HG03460 (cell line): ENCODE data around the gene C1orf210.

ENCODE experiments used
- ATAC-seq: cut with Tn5 transposase; IDR thresholded peaks from one replicate; pipeline ENCODE4 v1.9.1; 2021; ENCODE audit not compliant: unreplicated experiment

Gene C1orf210

DNA sequence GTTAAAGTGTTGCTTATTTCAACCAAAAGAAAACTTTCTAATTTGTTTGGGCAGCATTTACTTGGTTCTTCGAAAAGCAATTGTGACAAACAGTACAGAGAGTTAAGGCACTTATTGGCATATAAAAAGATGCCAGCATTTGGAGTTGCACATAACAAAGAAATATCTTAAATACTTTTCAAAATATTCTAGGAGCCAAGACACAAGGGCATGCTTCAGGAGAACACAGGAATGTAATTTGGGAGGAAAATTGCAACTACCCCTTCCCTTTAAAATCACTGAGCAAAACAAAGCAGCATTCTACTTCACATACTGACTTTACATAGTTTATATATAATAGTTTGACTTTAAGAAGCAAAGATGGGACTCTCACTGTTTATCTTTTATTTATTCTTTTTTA is 10.8 kb upstream of the C1orf210 start:
- ATAC-seq: no peak

DNA sequence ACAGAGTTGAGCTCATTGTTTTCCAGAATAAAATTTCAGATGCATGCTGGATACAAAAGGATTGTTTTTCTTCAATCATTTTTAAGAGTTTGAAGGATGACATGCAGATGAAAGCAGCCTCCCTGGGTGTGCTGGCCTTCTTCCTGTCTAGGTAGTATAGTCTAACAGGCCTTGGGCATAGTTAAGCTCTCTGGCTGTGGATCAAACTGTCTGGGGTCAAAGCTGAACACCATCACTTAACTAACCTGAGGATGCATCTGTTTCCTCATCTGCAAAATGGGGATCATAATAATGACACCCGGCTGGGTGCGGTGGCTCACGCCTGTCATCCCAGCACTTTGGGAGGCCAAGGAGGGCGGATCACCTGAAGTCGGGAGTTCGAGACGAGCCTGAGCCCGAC is 9.4 kb upstream of the C1orf210 start:
- ATAC-seq: no peak

- no peak for ATAC-seq
Observed at GRCh38 chr1:43293896-43294760, 8.7 kb upstream of the C1orf210 start.

DNA sequence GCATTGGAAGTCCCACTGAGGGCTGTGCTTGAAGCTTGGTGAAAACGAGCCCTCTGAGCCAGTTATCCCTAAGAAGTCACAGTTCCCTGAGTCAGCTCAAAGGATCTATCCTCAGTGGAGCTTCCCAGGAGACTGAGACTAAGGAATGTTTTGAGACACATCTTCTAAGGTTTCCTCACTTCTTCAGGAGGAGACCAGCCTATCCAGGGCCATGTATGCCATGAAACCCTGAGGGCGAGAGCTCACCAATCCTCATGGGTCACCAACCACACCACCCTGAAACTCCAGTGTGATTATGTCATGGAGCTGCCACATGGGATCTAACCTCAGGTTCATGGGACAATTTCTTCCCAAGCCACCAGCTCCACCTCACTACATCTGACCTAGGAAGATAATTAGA is 7.8 kb upstream of the C1orf210 start:
- no peak for ATAC-seq

DNA sequence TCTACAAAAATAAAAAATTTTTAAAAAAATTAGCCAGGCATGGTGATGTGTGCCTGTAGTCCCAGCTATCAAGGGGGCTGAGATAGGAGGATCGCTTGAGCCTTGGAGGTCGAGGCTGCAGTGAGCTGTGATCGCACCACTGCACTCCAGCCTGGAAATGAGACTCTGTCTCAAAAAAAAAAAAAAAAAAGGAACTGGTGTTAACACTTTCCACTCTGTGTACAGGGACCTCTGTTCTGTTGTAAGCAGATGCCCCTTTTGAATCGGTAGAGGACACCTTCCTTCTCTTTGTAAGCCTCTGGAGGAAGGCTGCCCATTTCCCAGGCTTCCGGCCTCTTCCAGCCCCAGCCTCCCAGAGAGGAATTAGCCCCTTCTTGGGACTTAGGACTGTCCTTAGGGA is 7.3 kb upstream of the C1orf210 start:
- ATAC-seq: no peak

DNA sequence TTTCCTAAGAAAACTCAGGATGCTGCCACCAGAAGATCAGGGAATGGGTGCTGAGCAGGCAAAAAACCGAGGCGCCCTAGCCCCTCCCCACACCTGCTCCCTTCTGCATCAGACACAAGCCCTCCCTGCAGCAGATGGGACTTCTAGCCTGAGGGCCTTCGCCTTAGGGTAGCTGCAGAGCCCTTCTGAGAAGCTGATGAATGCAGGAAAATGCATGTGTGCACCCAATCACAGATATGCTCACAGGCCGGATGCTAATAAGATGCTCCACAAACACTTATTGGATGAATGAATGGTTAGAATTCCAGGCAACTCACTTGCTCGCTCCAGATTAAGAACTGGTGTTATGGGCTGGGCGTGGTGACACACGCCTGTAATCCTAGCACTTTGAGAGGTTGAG is 6.8 kb upstream of the C1orf210 start:
- ATAC-seq: no peak

DNA sequence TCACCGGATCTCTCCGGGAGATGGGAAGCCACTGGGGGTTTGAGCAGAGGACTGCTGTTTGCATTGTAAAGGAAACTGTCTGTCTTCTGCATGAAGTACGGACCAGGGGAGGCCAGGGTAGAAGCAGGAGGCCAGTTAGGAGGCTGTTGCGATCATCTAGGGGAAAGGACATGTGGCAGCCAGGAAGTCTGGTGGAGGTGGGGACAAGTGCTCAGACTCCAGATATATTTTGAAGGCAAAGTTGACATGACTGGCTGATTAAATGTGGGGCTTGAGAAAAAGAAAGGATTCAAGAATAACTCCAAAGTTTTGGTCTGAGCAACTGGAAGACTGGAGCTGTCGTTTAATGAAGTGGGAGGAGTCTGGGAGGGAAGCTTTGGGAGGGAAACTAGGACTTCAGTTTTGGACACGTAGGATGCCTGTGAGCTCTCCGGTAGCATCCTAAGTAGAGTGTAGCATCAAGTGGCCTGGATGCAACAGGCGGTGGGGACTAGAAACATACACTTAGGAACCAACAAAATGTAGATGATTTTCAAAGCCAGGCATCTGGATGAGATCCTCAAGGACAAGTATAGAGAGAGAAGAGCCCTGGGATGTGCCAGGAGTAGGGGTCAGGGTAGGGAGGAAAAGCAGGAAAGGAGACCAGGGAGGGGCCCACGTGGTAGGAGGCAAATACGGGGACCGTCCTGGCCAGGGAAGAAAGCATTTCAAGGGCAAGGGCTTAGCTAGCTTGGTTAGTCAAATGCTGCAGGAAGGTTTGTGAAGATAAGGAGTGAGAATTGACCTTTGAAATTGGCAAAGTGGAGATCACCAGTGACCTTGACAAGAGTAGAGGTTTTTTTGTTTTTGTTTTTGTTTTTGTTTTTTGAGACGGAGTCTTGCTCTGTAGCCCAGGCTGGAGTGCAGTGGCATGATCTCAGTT is 3.7 kb upstream of the C1orf210 start:
- ATAC-seq: no peak

GRCh38 chr1:43288058-43288784 is 2.8 kb upstream of the C1orf210 start:
- ATAC-seq: no peak

DNA sequence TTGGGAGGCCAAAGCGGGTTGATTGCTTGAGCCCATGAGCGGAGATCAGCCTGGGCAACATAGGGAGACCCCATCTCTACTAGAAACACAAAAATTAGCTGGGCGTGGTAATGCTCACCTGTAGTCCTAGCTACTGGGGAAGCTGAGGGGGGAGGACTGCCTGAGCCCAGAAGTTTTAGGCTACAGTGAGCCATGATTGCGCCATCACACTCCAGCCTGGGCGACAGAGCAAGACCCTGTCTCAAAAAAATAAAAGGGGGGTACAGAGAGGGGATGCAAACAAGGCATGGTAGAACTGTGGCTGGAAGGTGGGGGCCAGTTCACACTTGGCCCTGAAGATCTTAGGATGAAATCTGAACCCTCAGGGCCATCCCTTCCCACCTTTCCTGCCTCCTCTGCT is 1.2 kb upstream of the C1orf210 start:
- ATAC-seq: no peak

DNA sequence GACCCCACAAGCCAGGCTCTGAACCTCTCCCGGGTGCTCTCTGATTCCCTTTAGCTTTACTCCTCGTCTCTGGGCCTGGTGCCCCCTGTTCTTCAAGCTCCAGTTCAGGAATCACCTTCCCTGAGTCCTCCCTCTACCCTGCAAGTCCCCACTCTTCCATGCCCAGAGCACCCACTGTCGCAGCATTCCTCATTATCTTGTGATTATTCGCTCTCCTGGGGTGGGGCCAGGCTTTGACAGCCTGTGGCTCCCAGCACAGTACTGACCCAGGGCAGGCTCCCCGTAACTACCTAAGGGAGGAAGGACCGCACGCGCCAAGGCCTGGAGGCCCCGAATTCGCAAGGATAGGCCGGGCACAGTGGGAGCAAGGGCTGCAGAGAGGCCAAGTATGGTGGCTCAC is 734 bp upstream of the C1orf210 start:
- no peak for ATAC-seq

- ATAC-seq: no peak
Observed at GRCh38 chr1:43284546-43285110, 753 bp downstream of the C1orf210 start.

GRCh38 chr1:43284065-43284464 is 1.3 kb downstream of the C1orf210 start:
- no peak for ATAC-seq

DNA sequence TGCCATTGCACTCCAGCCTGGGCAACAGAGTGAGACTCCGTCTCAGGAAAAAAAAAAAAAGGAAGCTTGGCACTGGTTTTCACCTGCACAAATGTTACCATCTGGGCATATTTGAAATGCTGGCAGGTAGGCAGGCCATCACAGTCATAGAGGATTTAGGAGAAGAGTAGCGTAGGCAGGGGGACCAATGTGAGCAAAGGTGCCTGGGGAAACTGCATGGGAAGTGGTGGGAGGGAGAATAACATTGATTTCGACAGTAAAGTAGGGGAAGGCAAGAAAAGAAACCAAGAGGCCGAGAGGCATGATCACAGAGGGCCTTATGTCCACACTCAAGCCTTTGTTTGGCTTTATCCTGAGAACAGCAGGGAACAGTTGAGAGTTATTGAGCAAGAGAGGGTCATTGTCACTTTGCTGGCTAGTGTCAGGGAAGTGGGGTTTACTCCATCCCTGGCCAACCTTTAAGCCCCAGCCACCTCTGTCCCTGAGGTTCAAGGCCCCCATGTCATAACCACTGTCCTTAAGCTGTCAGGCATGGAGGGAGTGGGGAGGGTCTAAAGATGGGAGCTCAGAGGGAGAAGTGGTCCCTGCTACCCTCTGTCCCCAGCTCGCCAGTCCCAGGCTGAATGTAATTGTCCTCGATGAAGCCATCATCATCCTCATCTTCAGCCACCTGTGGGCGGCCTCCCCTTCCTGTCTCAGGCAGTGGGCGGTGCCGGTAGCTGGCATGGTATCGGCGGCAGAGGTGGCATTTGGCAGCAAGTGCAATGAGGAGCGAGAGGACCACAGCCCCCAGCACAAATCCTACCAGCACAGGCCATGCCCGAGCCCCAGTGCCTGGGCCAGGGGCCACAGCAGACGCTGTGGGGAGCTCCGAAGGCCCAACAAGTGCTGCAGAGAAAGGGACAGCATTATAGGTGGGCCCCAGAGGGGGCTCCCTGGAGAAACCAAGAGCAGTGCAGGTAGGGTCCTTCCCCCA is 2.9 kb downstream of the C1orf210 start:
- ATAC-seq: no peak

GRCh38 chr1:43280692-43281091 is 4.7 kb downstream of the C1orf210 start:
- no peak for ATAC-seq

DNA sequence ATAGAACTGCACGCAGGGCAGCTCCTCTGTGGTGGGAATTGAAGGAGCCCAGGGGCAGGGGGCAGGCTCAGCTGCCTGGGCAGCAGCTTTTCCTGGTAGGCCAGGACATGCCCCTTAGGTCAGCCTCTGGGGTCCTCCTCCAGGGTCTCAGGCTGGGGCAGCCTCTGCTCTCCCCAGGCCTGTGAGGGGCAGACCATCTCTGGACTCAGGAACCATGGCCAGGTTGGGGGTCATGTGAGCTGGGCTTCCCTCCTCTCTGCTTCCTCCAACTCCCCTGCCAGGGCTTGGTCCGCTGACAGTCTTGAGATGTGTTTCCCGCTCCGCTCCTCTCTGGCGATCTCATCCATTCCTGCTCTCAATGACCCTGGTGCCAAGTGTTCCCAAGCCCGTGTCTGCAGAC is 5.7 kb downstream of the C1orf210 start:
- no peak for ATAC-seq

DNA sequence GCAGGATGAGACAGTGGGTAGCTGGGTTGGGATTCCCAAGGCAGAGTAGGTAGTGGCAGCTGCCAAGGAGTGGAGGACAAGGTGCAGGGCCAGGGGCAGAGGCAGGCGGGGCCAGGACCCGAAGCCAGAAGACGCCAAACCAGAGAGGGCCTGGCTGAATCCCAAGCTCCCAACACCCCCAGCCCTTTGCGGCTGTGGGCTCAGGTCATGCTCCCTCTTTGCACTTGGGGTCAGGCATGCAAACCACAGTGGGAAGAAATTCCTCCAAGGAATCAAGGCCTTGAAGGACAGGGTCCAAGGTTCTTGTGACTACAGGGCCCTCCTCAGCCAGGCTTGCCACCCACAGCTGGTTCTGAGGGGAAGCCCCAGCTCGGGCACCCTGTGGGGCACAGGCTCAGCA is 6.2 kb downstream of the C1orf210 start:
- ATAC-seq: no peak

- ATAC-seq: no peak
Observed at GRCh38 chr1:43277116-43277876, 8.1 kb downstream of the C1orf210 start.

DNA sequence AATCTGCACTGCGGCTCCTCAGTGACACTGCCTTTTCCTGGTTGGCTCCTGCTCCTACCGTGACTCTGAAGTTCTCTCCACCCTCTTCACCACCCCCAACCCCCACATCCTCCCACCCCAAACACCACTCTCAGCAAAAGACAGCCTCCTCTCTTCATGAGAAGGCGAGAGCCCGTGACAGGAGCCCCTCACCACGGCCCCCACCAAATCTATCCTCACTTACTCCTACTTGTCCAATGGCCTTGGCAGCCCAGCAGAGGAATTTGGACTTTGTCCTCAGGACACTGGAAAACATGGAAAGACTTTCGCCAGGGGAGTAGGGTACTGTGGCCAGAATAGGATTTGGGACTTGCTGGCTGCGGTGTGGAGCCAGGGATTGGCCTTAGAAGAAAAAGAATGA is 8.7 kb downstream of the C1orf210 start:
- ATAC-seq: no peak
